ENCODE results near the gene HSD3B2. TPM values are rescaled to one million over a fixed set of nuclear protein-coding genes. Genes with fewer than 3 reads are reported as not detected.

HSD3B2 gene
- total RNA-seq, 1 donor from 2014 or later, result not detected

- no peaks in the 10 kb centered on the region for H3F3A ChIP-seq (ENCODE audit: low read depth)
- no peaks in the 10 kb centered on the region for H4K20me1 ChIP-seq (ENCODE audit: low read depth)
- H3K79me2 ChIP-seq (ENCODE audit: low read depth), result no peaks in the 10 kb centered on the region
- TF ChIP-seq EZH2phosphoT487 (IDR thresholded peaks at IDR 0.05) (no peak), CTCF (IDR thresholded peaks at IDR 0.05) (no peak), EZH2 (IDR thresholded peaks at IDR 0.05) (no peak)
- Mint-ChIP-seq H3K27me3 (ENCODE audit: insufficient read depth, low read depth) (peaks cover 2% of the 10 kb centered on the region), H3K4me1 (no peaks in the 10 kb centered on the region), H3K27ac (no peak overlapping the region), H3K9me3 (no peaks in the 10 kb centered on the region), H3K4me3 (no peak overlapping the region), H3K36me3 (no peaks in the 10 kb centered on the region)
- H3K4me1 ChIP-seq, result no peaks in the 10 kb centered on the region
- no peak overlapping the region for H2AFZ ChIP-seq (replicated peaks)
- H3K4me3 ChIP-seq, result no peak overlapping the region
- DNase-seq (ENCODE audit: low spot score), result no peak
- no peaks in the 10 kb centered on the region for H3K36me3 ChIP-seq
- H3K9me3 ChIP-seq (ENCODE audit: low read depth), result no peaks in the 10 kb centered on the region
- H3K4me2 ChIP-seq, result no peak overlapping the region
- H3K27me3 ChIP-seq, result no peaks in the 10 kb centered on the region
- no peak overlapping the region for H3K27ac ChIP-seq
- H3K9ac ChIP-seq, result no peak overlapping the region
Measured at GRCh38 chr1:119470377-119470776, 55.4 kb downstream of the HSD3B2 start.

GRCh38 chr1:119470958-119471357 lies 56.0 kb downstream of the HSD3B2 start:
- no peak overlapping the region for H3K4me3 Mint-ChIP-seq
- Histone ChIP-seq H3K4me1 (peaks cover under 1% of the 10 kb centered on the region), H3K9ac (no peak overlapping the region), H3K4me2 (no peak overlapping the region), H4K20me1 (ENCODE audit: low read depth) (no peaks in the 10 kb centered on the region), H3K36me3 (no peaks in the 10 kb centered on the region), H3K79me2 (ENCODE audit: low read depth) (no peaks in the 10 kb centered on the region), H3K27me3 (no peaks in the 10 kb centered on the region), H3K4me3 (no peak overlapping the region), H3K27ac (no peak overlapping the region), H2AFZ (replicated peaks) (no peak overlapping the region), H3K9me3 (ENCODE audit: low read depth) (no peaks in the 10 kb centered on the region), H3F3A (ENCODE audit: low read depth) (no peaks in the 10 kb centered on the region)
- DNase-seq (ENCODE audit: low spot score), result no peak
- H3K9me3 Mint-ChIP-seq, result no peaks in the 10 kb centered on the region
- H3K27ac Mint-ChIP-seq, result no peak overlapping the region
- H3K36me3 Mint-ChIP-seq, result no peaks in the 10 kb centered on the region
- H3K4me1 Mint-ChIP-seq, result no peaks in the 10 kb centered on the region
- H3K27me3 Mint-ChIP-seq (ENCODE audit: insufficient read depth, low read depth), result peaks cover 2% of the 10 kb centered on the region
- TF ChIP-seq CTCF (IDR thresholded peaks at IDR 0.05), result no peak
- no peak for TF ChIP-seq EZH2 (IDR thresholded peaks at IDR 0.05)
- TF ChIP-seq EZH2phosphoT487 (IDR thresholded peaks at IDR 0.05), result no peak

GRCh38 chr1:119471566-119471965 lies 56.6 kb downstream of the HSD3B2 start:
- peaks cover 2% of the 10 kb centered on the region for H3K27me3 Mint-ChIP-seq (ENCODE audit: insufficient read depth, low read depth)
- Histone ChIP-seq H3K9me3 (ENCODE audit: low read depth) (no peaks in the 10 kb centered on the region), H3K79me2 (ENCODE audit: low read depth) (no peaks in the 10 kb centered on the region), H3K9ac (no peak overlapping the region), H3K27me3 (no peaks in the 10 kb centered on the region), H3K4me2 (no peak overlapping the region), H3K27ac (no peak overlapping the region), H3K36me3 (no peaks in the 10 kb centered on the region), H3F3A (ENCODE audit: low read depth) (no peaks in the 10 kb centered on the region), H4K20me1 (ENCODE audit: low read depth) (no peaks in the 10 kb centered on the region), H3K4me3 (no peak overlapping the region), H2AFZ (replicated peaks) (no peak overlapping the region), H3K4me1 (peaks cover 4% of the 10 kb centered on the region)
- H3K36me3 Mint-ChIP-seq, result no peaks in the 10 kb centered on the region
- DNase-seq (ENCODE audit: low spot score), result no peak
- no peak for TF ChIP-seq EZH2phosphoT487 (IDR thresholded peaks at IDR 0.05)
- TF ChIP-seq CTCF (IDR thresholded peaks at IDR 0.05), result no peak
- no peak for TF ChIP-seq EZH2 (IDR thresholded peaks at IDR 0.05)
- H3K4me3 Mint-ChIP-seq, result no peak overlapping the region
- H3K27ac Mint-ChIP-seq, result no peak overlapping the region
- no peaks in the 10 kb centered on the region for H3K4me1 Mint-ChIP-seq
- H3K9me3 Mint-ChIP-seq, result no peaks in the 10 kb centered on the region
